HepG2 (cell line): ENCODE data around the gene STC2. TPM values are rescaled to one million over a fixed set of nuclear protein-coding genes. Genes with fewer than 3 reads are reported as not detected.

Experiments
- ATAC-seq: fragments of 200-7000 bp; cut with Tn5 transposase; 3 replicates; pipeline ENCODE4 v1.9.1; 2020; ENCODE audit warnings: mild to moderate bottlenecking, moderate library complexity
- BruUV-seq: library from RNA; stranded (reverse); fragments of 400-500 nt; replicated peaks from 2 replicates; lab custom pipeline; 2021; lab: Mats Ljungman, UMichigan
- CTCF ChIA-PET: fragments of 300-600 bp; formaldehyde crosslinking; extraction: SDS; loops from one replicate; lab custom pipeline; 2021; ENCODE audit warnings: low total read pairs, inconsistent platforms, low intra/inter-chr PET ratio; lab: Yijun Ruan, JAX
- POLR2A ChIA-PET: fragments of 350-600 bp; sonication (Branson Sonifier 250); formaldehyde crosslinking; loops from one replicate; lab custom pipeline; 2020; ENCODE audit warnings: antibody characterized with exemption, inconsistent platforms; lab: Yijun Ruan, JAX
- DNase-seq: peaks from one replicate; pipeline ENCODE4 v3.0.0-alpha.2; 2015; ENCODE audit warnings: low spot score
- FAIRE-seq: peaks from 3 replicates; lab custom pipeline; 2011; peaks lifted over from hg19 to GRCh38; lab: Jason Lieb, UNC
- H2AFZ ChIP-seq: one replicate; pipeline ENCODE4 v1.6.1; 2011; ENCODE audit warnings: low read length, inconsistent platforms
- H3K27ac ChIP-seq: fragments of 300-600 bp; 3 replicates; pipeline ENCODE4 v1.8.0; 2011; ENCODE audit warnings: mixed run types, mild to moderate bottlenecking, mixed read lengths, low read length, inconsistent platforms; ENCODE audit not compliant: insufficient read depth; ENCODE audit errors: extremely low read length
- H3K27me3 ChIP-seq, 2 experiments: fragments of 200-600 bp in 1 of 2; 2 replicates in 1 of 2; 3 replicates in 1 of 2; pipeline versions ENCODE4 v1.6.0 to v1.8.0; 2011; ENCODE audit warnings: low read length in 2 of 2, mild to moderate bottlenecking in 2 of 2, moderate library complexity in 2 of 2, inconsistent platforms in 1 of 2; ENCODE audit not compliant: insufficient read depth in 2 of 2, control insufficient read depth in 1 of 2
- H3K36me3 ChIP-seq, 2 experiments: fragments of 200-600 bp in 1 of 2; replicated peaks in 1 of 2; 2 replicates in 1 of 2; 3 replicates in 1 of 2; pipeline versions ENCODE4 v1.5.1 to v1.8.0; 2011; ENCODE audit warnings: low read length in 2 of 2, inconsistent platforms in 1 of 2; ENCODE audit not compliant: insufficient read depth in 2 of 2, control insufficient read depth in 1 of 2
- H3K4me1 ChIP-seq: 2 replicates; pipeline ENCODE4 v1.5.1; 2012; ENCODE audit warnings: low read length, inconsistent platforms; ENCODE audit not compliant: insufficient read depth
- H3K4me2 ChIP-seq: 2 replicates; pipeline ENCODE4 v1.6.0; 2011; ENCODE audit warnings: low read depth, low read length, inconsistent platforms
- H3K4me3 ChIP-seq, 3 experiments: fragments of 200-600 bp in 1 of 3; sonication (generic), shearing (Covaris generic) in 1 of 3; replicated peaks in 1 of 3; 2 replicates each; pipeline ENCODE4 v1.5.1; 2011 to 2016; ENCODE audit warnings: low read length in 3 of 3, inconsistent platforms in 2 of 3, low read depth in 2 of 3, mild to moderate bottlenecking in 2 of 3, control low read depth in 1 of 3, mixed read lengths in 1 of 3; ENCODE audit not compliant: insufficient read depth in 1 of 3
- H3K79me2 ChIP-seq: one replicate; pipeline ENCODE4 v1.6.1; 2011; ENCODE audit warnings: low read length, inconsistent platforms; ENCODE audit not compliant: insufficient read depth
- H3K9ac ChIP-seq: 2 replicates; pipeline ENCODE4 v1.6.0; 2011; ENCODE audit warnings: mild to moderate bottlenecking, low read depth, low read length, inconsistent platforms; ENCODE audit not compliant: insufficient read depth
- H3K9me3 ChIP-seq: 2 replicates; pipeline ENCODE4 v1.5.1; 2012; ENCODE audit warnings: mild to moderate bottlenecking, low read length
- H4K20me1 ChIP-seq: 2 replicates; pipeline ENCODE4 v1.6.0; 2011; ENCODE audit warnings: inconsistent platforms, mild to moderate bottlenecking, low read length, moderate library complexity; ENCODE audit not compliant: insufficient read depth
- AKAP8 ChIP-seq: sonication (generic); formaldehyde crosslinking; IDR thresholded peaks from 2 replicates; pipeline ENCODE4 v1.5.1; 2020; ENCODE audit warnings: mild to moderate bottlenecking, missing genetic modification reagents
- ARID4A ChIP-seq: sonication (generic); formaldehyde crosslinking; IDR thresholded peaks from 2 replicates; pipeline ENCODE4 v1.5.0; 2020; ENCODE audit warnings: mild to moderate bottlenecking, missing genetic modification reagents, borderline replicate concordance
- whole genome bisulfite sequencing: methylation state at CpG from one replicate; pipeline ENCODE4 v1.1.6; 2017; ENCODE audit warnings: low lambda C conversion rate; 5-methylcytosine and 5-hydroxymethylcytosine counted together
- in situ Hi-C: cut with HindIII; loops from 2 replicates; pipeline ENCODE4 v1.10.0; 2017; ENCODE audit warnings: low pct_unique_long_range_greater_than_20kb; ENCODE audit not compliant: extremely low pct_ligation_motif_present
- intact Hi-C: fragments of 100-400 bp; cut with micrococcal nuclease; formaldehyde crosslinking; loops from one replicate; pipeline ENCODE4 v1.10.0; 2022; ENCODE audit not compliant: unreplicated experiment
- polyA plus RNA-seq, 8 experiments: library from polyadenylated mRNA; depleted of rRNA in 3 of 8; stranded (reverse) in 7 of 8; unstranded in 1 of 8; fragments of >200 nt; fragmentation: Illumina TruSeq in 4 of 8; extraction: Trizol in 4 of 8; gene quantifications; 2 replicates each; pipeline versions ENCODE4 v1.2.1 to v1.2.3, GENCODE V29; 2011 to 2016; ENCODE audit warnings: low read depth in 4 of 8, missing spikeins in 1 of 8, mixed read lengths in 1 of 8; ENCODE audit not compliant: insufficient read depth in 1 of 8
- total RNA-seq, 5 experiments: library from RNA; depleted of rRNA; stranded (reverse); fragments of >200 nt; fragmentation: Illumina TruSeq; extraction: Trizol; gene quantifications; 2 replicates each; pipeline ENCODE4 v1.2.3, GENCODE V29; 2016; ENCODE audit warnings: low read depth in 1 of 5

The STC2 gene
- total and polyA plus RNA-seq, 2 of the 13 experiments (the other 11 are each of a cell fraction or from before 2014, with no cell fraction given), result 27.1 to 69.2 TPM

GRCh38 chr5:173310861-173311785 lies 17.1 kb downstream of the STC2 start:
- Histone ChIP-seq H3K9ac (no peak overlapping the region), H3K27ac (no peak overlapping the region), H2AFZ (no peak overlapping the region), H4K20me1 (peaks cover 6% of the 10 kb centered on the region), H3K79me2 (no peaks in the 10 kb centered on the region), H3K4me2 (no peak overlapping the region; the same call in 1 of the 2 replicates), H3K4me3 (no peak overlapping the region; a peak in 1 of 6 replicates), H3K9me3 (no peaks in the 10 kb centered on the region), H3K27me3 (no peaks in the 10 kb centered on the region), H3K4me1 (peaks cover 28% of the 10 kb centered on the region), H3K36me3 (peaks cover 0 to 7% of the 10 kb centered on the region in 2 experiments; a peak in 1 of 5 replicates)
- no TSS peak for BruUV-seq
- FAIRE-seq (no peak), ATAC-seq (peak; percentile 20; the same call in 2 of the 3 replicates), DNase-seq (no peak)
- WGBS, result 76% methylated on average over 15 of the region's 15 CpGs
- in situ Hi-C loops, result no loop called here
- intact Hi-C loops, result no loop called here
- CTCF ChIA-PET, result no interaction called here
- TF ChIP-seq ARID4A (CRISPR knock-in tag), result 0 out of 2 replicates have a peak, but pooled peaks have one; percentile 7
- TF ChIP-seq AKAP8 (CRISPR knock-in tag), result no peak
- TF ChIP-seq, all 625 proteins: peak for 1
- POLR2A ChIA-PET, result interaction anchor here (1.4 to 3.2 kb wide), 4 partner anchors 11 to 20 kb away, joined by 4 to 20 read pairs (median 6); partner anchors contain the start of gene STC2
